Smooth muscle cell (in vitro differentiated cells): Measurements from ENCODE around the gene HRH1. TPM values are rescaled to one million over a fixed set of nuclear protein-coding genes. Genes with fewer than 3 reads are reported as not detected.

ENCODE experiments used
- DNase-seq: peaks from one replicate; lab custom pipeline; 2025; ENCODE audit not compliant: unreplicated experiment; lab: John Stamatoyannopoulos, UW
- H2AFZ ChIP-seq: fragments of 200-600 bp; sonication (generic); 2 replicates; pipeline ENCODE4 v1.6.0; 2016; ENCODE audit warnings: antibody characterized with exemption, low read depth, mild to moderate bottlenecking
- H3F3A ChIP-seq: fragments of 200-600 bp; sonication (generic); 2 replicates; pipeline ENCODE4 v1.6.0; 2017; ENCODE audit warnings: antibody characterized with exemption, low read depth
- H3K27ac ChIP-seq: fragments of 200-600 bp; sonication (generic); 2 replicates; pipeline ENCODE4 v1.5.1; 2016; ENCODE audit warnings: low read depth, mild to moderate bottlenecking
- H3K27me3 ChIP-seq: fragments of 200-600 bp; sonication (generic); 2 replicates; pipeline ENCODE4 v1.6.1; 2016; ENCODE audit warnings: low read depth, mild to moderate bottlenecking
- H3K36me3 ChIP-seq: fragments of 200-600 bp; sonication (generic); 2 replicates; pipeline ENCODE4 v1.5.1; 2016; ENCODE audit warnings: low read depth
- H3K4me1 ChIP-seq: fragments of 200-600 bp; sonication (generic); 2 replicates; pipeline ENCODE4 v1.5.1; 2016; ENCODE audit warnings: low read depth
- H3K4me2 ChIP-seq: fragments of 200-600 bp; sonication (generic); 2 replicates; pipeline ENCODE4 v1.6.0; 2016; ENCODE audit warnings: mild to moderate bottlenecking
- H3K4me3 ChIP-seq: fragments of 200-600 bp; sonication (generic); 2 replicates; pipeline ENCODE4 v1.5.1; 2016; ENCODE audit warnings: mild to moderate bottlenecking
- H3K79me2 ChIP-seq: fragments of 200-600 bp; sonication (generic); 2 replicates; pipeline ENCODE4 v1.6.0; 2016; ENCODE audit warnings: low read depth, mild to moderate bottlenecking
- H3K9ac ChIP-seq: fragments of 200-600 bp; sonication (generic); 2 replicates; pipeline ENCODE4 v1.6.0; 2016; ENCODE audit warnings: low read depth
- H3K9me3 ChIP-seq: fragments of 200-600 bp; sonication (generic); replicated peaks from 2 replicates; pipeline ENCODE4 v1.5.1; 2016; ENCODE audit warnings: low read depth
- H4K20me1 ChIP-seq: fragments of 200-600 bp; sonication (generic); 2 replicates; pipeline ENCODE4 v1.6.0; 2016; ENCODE audit warnings: low read depth
- WGBS: methylation state at CpG from one replicate; pipeline ENCODE4 v1.1.7; 2016; ENCODE audit warnings: low lambda C conversion rate; 5-methylcytosine and 5-hydroxymethylcytosine counted together
- polyA plus RNA-seq: library from polyadenylated mRNA; unstranded; fragments of >200 nt; fragmentation: Nextera tagmentation; extraction: Ambion mirVana; gene quantifications from 2 replicates; pipeline ENCODE4 v1.2.1, GENCODE V29; 2016
- total RNA-seq: library from RNA; depleted of rRNA; stranded (reverse); fragments of >200 nt; gene quantifications from 2 replicates; pipeline ENCODE4 v1.2.3, GENCODE V29; 2014
- TF ChIP-seq, protein P1 (sequence below): fragments of 200-600 bp; sonication (generic); IDR thresholded peaks from 2 replicates; pipeline ENCODE4 v1.5.1; 2017; ENCODE audit warnings: borderline replicate concordance, mild to moderate bottlenecking, antibody characterized with exemption; ENCODE audit not compliant: insufficient read depth, poor library complexity, severe bottlenecking

HRH1 gene
- total and polyA plus RNA-seq, 2 experiments from 2014 or later = 7.3 to 9.9 TPM

DNA sequence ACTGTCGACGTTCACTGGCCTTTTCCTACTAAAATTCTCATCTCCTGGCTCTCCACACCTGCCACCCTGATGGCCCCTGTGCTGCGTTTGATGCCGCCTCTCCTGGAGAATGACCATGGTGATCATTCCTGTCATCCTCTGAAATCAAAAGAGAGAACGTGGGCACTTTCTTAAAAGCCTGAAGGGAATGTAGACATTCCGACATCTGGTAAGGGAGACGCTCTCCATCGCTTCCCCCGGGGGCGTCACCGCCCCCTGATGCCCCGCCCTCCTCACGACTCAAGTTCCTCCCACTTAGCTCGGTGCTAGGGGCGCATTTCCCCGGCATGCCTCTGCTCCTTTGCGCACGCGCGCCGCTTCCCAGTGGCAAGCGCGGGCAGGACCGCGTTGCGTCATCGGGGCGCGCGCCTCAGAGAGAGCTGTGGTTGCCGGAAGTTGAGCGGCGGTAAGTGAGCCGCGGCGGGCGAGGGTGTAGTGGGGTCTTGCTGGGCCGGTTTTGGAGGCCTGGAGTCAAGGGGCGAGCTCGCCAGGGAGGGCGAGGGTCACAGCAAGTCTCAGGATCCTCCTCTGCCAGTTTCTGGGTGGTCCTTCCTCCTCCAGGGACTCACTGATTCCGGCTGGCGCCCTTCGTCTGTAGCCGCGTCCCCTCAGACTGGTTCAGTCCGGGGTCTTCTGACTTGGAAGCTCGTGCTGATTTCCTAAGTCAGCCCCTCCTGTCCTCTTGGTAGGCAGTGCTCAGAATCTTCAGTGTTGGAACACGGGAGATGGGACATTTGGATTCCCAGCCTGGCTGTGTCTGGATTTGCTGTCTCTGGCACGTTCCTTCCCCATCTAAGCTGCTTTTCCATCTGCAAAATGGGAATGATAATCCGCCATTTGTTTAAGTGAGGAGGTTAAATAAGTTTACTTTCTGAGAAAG lies 118.0 kb downstream of the HRH1 start, which contains the start of gene ATG7:
ATG7 (plus strand) TSS at position 412 of the 919 bp plus-strand sequence. CDS start 26,299 bp downstream, outside the sequence.
- peak within 1 kb of the TSS; percentile 93 for H3K9ac ChIP-seq
- H3K36me3 ChIP-seq = no peaks in the 10 kb centered on the region
- TF ChIP-seq, protein P1, sequence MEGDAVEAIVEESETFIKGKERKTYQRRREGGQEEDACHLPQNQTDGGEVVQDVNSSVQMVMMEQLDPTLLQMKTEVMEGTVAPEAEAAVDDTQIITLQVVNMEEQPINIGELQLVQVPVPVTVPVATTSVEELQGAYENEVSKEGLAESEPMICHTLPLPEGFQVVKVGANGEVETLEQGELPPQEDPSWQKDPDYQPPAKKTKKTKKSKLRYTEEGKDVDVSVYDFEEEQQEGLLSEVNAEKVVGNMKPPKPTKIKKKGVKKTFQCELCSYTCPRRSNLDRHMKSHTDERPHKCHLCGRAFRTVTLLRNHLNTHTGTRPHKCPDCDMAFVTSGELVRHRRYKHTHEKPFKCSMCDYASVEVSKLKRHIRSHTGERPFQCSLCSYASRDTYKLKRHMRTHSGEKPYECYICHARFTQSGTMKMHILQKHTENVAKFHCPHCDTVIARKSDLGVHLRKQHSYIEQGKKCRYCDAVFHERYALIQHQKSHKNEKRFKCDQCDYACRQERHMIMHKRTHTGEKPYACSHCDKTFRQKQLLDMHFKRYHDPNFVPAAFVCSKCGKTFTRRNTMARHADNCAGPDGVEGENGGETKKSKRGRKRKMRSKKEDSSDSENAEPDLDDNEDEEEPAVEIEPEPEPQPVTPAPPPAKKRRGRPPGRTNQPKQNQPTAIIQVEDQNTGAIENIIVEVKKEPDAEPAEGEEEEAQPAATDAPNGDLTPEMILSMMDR = no peak
- H3K27ac ChIP-seq = peak within 1 kb of the TSS; percentile 67
- 5% methylated on average over 50 of the region's 51 CpGs for WGBS
- peak; percentile 88 for DNase-seq
- no peaks in the 10 kb centered on the region for H4K20me1 ChIP-seq
- peak within 1 kb of the TSS; percentile 65 for H3K4me3 ChIP-seq
- no peaks in the 10 kb centered on the region for H3K27me3 ChIP-seq
- H3K4me1 ChIP-seq = peaks cover 8% of the 10 kb centered on the region
- peak within 1 kb of the TSS; percentile 85 for H3K4me2 ChIP-seq
- H3K79me2 ChIP-seq = peaks cover 46% of the 10 kb centered on the region
- H2AFZ ChIP-seq = peak within 1 kb of the TSS; percentile 60
- H3F3A ChIP-seq = no peaks in the 10 kb centered on the region
- no peaks in the 10 kb centered on the region for H3K9me3 ChIP-seq

DNA sequence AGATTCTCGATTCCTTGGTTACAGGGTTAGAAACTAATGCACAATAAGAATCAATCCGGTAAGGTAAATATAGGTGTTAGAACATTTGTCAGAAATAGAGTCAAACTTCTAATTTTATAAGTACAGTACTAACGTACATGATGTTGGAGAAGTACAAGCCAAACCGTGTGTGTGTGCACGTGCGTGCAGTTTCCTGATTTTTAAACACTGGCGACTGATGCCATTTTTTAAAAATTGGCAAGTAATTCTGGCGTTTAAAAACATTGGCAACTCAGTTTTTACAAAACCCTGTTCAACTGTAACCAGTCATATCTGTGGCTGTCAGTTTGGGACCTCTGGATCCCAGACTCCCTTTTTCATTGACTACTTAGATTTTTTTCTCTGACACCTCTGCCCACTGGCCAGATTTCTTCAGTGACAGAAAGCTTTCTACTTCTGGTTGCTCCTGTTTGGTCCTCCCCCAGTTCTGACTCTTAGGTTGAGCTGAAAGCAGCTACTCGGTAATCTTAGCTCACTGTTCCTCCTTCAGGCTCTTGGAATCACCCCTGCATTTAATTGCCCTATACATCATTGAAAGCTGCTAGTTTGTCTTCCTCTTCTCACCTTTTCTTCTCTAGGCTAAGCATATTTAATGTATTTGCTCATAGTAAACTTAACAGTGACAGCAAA lies 118.7 kb downstream of the HRH1 start:
- DNase-seq = no peak
- H3K79me2 ChIP-seq = peaks cover 54% of the 10 kb centered on the region
- H3K4me1 ChIP-seq = peaks cover 8% of the 10 kb centered on the region
- H2AFZ ChIP-seq = no peak overlapping the region
- TF ChIP-seq, protein P1 = no peak
- H3K9ac ChIP-seq = peak overlapping the region; percentile 93
- peak overlapping the region; percentile 67 for H3K27ac ChIP-seq
- H3K36me3 ChIP-seq = no peaks in the 10 kb centered on the region
- H3K4me2 ChIP-seq = peak overlapping the region; percentile 85
- no peaks in the 10 kb centered on the region for H3F3A ChIP-seq
- whole genome bisulfite sequencing = 20% methylated on average over 9 of the region's 9 CpGs
- H3K4me3 ChIP-seq = peak overlapping the region; percentile 65
- H4K20me1 ChIP-seq = no peaks in the 10 kb centered on the region
- H3K9me3 ChIP-seq = no peaks in the 10 kb centered on the region
- no peaks in the 10 kb centered on the region for H3K27me3 ChIP-seq

DNA sequence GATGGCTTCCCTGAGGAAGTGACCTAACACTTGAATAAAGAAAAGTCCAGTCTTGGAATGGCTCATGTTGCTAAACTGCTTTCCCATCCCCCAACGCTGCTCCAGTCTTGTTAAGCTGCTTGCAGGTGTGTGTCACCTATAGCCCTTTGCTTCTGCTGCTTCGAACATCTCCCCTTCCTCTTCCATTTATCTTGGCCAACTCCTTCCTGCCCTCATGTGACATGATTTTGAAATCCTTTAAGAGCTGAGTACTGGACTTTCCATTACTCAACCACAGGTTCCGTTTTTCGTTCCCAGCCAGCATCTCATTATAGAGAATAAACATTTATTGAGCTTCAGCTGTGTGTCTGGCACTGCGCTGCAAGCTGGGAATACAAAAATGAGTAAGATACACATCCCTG lies 119.6 kb downstream of the HRH1 start:
- no peak overlapping the region for H2AFZ ChIP-seq
- H3K79me2 ChIP-seq = peaks cover 61% of the 10 kb centered on the region
- TF ChIP-seq, protein P1 = no peak
- H3K36me3 ChIP-seq = no peaks in the 10 kb centered on the region
- H3K9me3 ChIP-seq = no peaks in the 10 kb centered on the region
- H3F3A ChIP-seq = peaks cover 6% of the 10 kb centered on the region
- peak overlapping the region; percentile 85 for H3K4me2 ChIP-seq
- H3K9ac ChIP-seq = no peak overlapping the region
- peaks cover 8% of the 10 kb centered on the region for H3K4me1 ChIP-seq
- H3K27me3 ChIP-seq = no peaks in the 10 kb centered on the region
- WGBS = 89% methylated on average over 5 of the region's 5 CpGs
- H3K4me3 ChIP-seq = no peak overlapping the region
- DNase-seq = no peak
- no peaks in the 10 kb centered on the region for H4K20me1 ChIP-seq
- H3K27ac ChIP-seq = no peak overlapping the region
